GM23338 (cell line): Measurements from ENCODE around the gene APEX1. TPM values are rescaled to one million over a fixed set of nuclear protein-coding genes. Genes with fewer than 3 reads are reported as not detected.

Source experiments
- ATAC-seq: fragments of 200-7000 bp; cut with Tn5 transposase; 3 replicates; pipeline ENCODE4 v1.9.1; 2020
- DNase-seq: peaks from one replicate; pipeline ENCODE4 v3.0.0-alpha.2; 2015; ENCODE audit warnings: low spot score
- H2AFZ ChIP-seq: fragments of 200-600 bp; sonication (generic); 2 replicates; pipeline ENCODE4 v1.8.0; 2016; ENCODE audit warnings: antibody characterized with exemption, mild to moderate bottlenecking, moderate library complexity
- H3F3A ChIP-seq: fragments of 200-600 bp; sonication (generic); replicated peaks from 2 replicates; pipeline ENCODE4 v1.8.0; 2017; ENCODE audit warnings: antibody characterized with exemption, mixed run types, low read depth
- H3K27ac ChIP-seq: fragments of 200-600 bp; sonication (generic); 2 replicates; pipeline ENCODE4 v1.6.1; 2016; ENCODE audit warnings: low read depth
- H3K27me3 ChIP-seq: fragments of 200-600 bp; sonication (generic); 2 replicates; pipeline ENCODE4 v1.8.0; 2016; ENCODE audit warnings: mild to moderate bottlenecking, mixed run types, moderate library complexity; ENCODE audit not compliant: insufficient read depth
- H3K36me3 ChIP-seq: fragments of 200-600 bp; sonication (generic); 2 replicates; pipeline ENCODE4 v1.8.0; 2016; ENCODE audit warnings: mild to moderate bottlenecking; ENCODE audit not compliant: insufficient read depth
- H3K4me1 ChIP-seq: fragments of 200-600 bp; sonication (generic); 2 replicates; pipeline ENCODE4 v1.8.0; 2016; ENCODE audit warnings: mild to moderate bottlenecking, moderate library complexity; ENCODE audit not compliant: insufficient read depth
- H3K4me2 ChIP-seq: fragments of 200-600 bp; sonication (generic); 2 replicates; pipeline ENCODE4 v1.7.1; 2017; ENCODE audit warnings: mixed run types
- H3K4me3 ChIP-seq: fragments of 200-600 bp; sonication (generic); 2 replicates; pipeline ENCODE4 v1.6.1; 2016; ENCODE audit warnings: mixed run types
- H3K79me2 ChIP-seq: fragments of 200-600 bp; sonication (generic); replicated peaks from 2 replicates; pipeline ENCODE4 v1.8.0; 2017; ENCODE audit warnings: mild to moderate bottlenecking; ENCODE audit not compliant: insufficient read depth
- H3K9me2 ChIP-seq: fragments of 200-600 bp; sonication (generic); 2 replicates; pipeline ENCODE4 v1.8.0; 2017; ENCODE audit not compliant: insufficient read depth
- H4K20me1 ChIP-seq: fragments of 200-600 bp; sonication (generic); replicated peaks from 2 replicates; pipeline ENCODE4 v1.8.0; 2017; ENCODE audit warnings: mild to moderate bottlenecking; ENCODE audit not compliant: insufficient read depth
- H3K27ac Mint-ChIP-seq: 2 replicates; pipeline ENCODE4 v1.8.0; 2020; ENCODE audit warnings: inconsistent platforms, mild to moderate bottlenecking, moderate library complexity, mixed read lengths
- H3K27me3 Mint-ChIP-seq: 3 replicates; pipeline ENCODE4 v1.8.0; 2022; ENCODE audit warnings: low read depth, mild to moderate bottlenecking, moderate library complexity, mixed read lengths, inconsistent platforms; ENCODE audit not compliant: insufficient read depth, poor library complexity
- H3K36me3 Mint-ChIP-seq: 3 replicates; pipeline ENCODE4 v1.8.0; 2021; ENCODE audit warnings: low read depth, mild to moderate bottlenecking, inconsistent platforms, moderate library complexity, mixed read lengths
- H3K4me1 Mint-ChIP-seq: 3 replicates; pipeline ENCODE4 v1.8.0; 2020; ENCODE audit warnings: mild to moderate bottlenecking, inconsistent platforms, mixed read lengths
- H3K4me3 Mint-ChIP-seq: 3 replicates; pipeline ENCODE4 v1.8.0; 2021; ENCODE audit warnings: moderate library complexity, mild to moderate bottlenecking, inconsistent platforms, mixed read lengths
- H3K9me3 Mint-ChIP-seq: 3 replicates; pipeline ENCODE4 v1.8.0; 2020; ENCODE audit warnings: moderate library complexity, mild to moderate bottlenecking, inconsistent platforms, mixed read lengths
- CREB1 ChIP-seq: fragments of 250-450 bp; sonication (Bioruptor Pico); IDR thresholded peaks from 2 replicates; pipeline ENCODE4 v1.5.0; 2020; ENCODE audit warnings: low read depth, mild to moderate bottlenecking, moderate library complexity
- EZH2 ChIP-seq: fragments of 200-600 bp; sonication (generic); IDR thresholded peaks from one replicate; pipeline ENCODE4 v1.8.0; 2017; ENCODE audit warnings: antibody characterized with exemption, mild to moderate bottlenecking, low read depth; ENCODE audit not compliant: unreplicated experiment
- EZH2phosphoT487 ChIP-seq: fragments of 200-600 bp; sonication (generic); IDR thresholded peaks from one replicate; pipeline ENCODE4 v1.8.1; 2018; ENCODE audit warnings: antibody characterized with exemption; ENCODE audit not compliant: unreplicated experiment
- JUNB ChIP-seq: IDR thresholded peaks from one replicate; pipeline ENCODE4 v1.6.1; 2016; ENCODE audit warnings: antibody characterized with exemption; ENCODE audit not compliant: unreplicated experiment
- NANOG ChIP-seq: IDR thresholded peaks from 2 replicates; pipeline ENCODE4 v1.6.1; 2016; ENCODE audit warnings: antibody characterized with exemption, borderline replicate concordance
- POLR2AphosphoS5 ChIP-seq: IDR thresholded peaks from 2 replicates; pipeline ENCODE4 v1.6.1; 2016; ENCODE audit warnings: antibody characterized with exemption, low read depth
- REST ChIP-seq: IDR thresholded peaks from one replicate; pipeline ENCODE4 v1.6.1; 2018; ENCODE audit warnings: antibody characterized with exemption; ENCODE audit not compliant: unreplicated experiment
- STAT1 ChIP-seq: IDR thresholded peaks from one replicate; pipeline ENCODE4 v1.6.1; 2016; ENCODE audit warnings: antibody characterized with exemption; ENCODE audit not compliant: unreplicated experiment
- ZNF114 ChIP-seq: fragments of 250-450 bp; sonication (Bioruptor Pico); IDR thresholded peaks from 2 replicates; pipeline ENCODE4 v1.5.0; 2020; ENCODE audit warnings: mild to moderate bottlenecking, moderate library complexity
- ZNF331 ChIP-seq: fragments of 250-450 bp; sonication (Bioruptor Pico); IDR thresholded peaks from 2 replicates; pipeline ENCODE4 v1.5.0; 2020; ENCODE audit warnings: low read depth, mild to moderate bottlenecking, moderate library complexity
- polyA plus RNA-seq: library from polyadenylated mRNA; unstranded; fragments of >200 nt; fragmentation: Nextera tagmentation; extraction: Ambion mirVana; gene quantifications from 2 replicates; pipeline ENCODE4 v1.2.1, GENCODE V29; 2016
- total RNA-seq: library from RNA; depleted of rRNA; stranded (reverse); fragments of >200 nt; shearing (Covaris generic); gene quantifications from 2 replicates; pipeline ENCODE4 v1.2.3, GENCODE V29; 2014
- TF ChIP-seq, protein P1 (sequence below): fragments of 250-450 bp; sonication (Bioruptor Pico); IDR thresholded peaks from 2 replicates; pipeline ENCODE4 v1.5.0; 2020; ENCODE audit warnings: mild to moderate bottlenecking, moderate library complexity
- TF ChIP-seq, protein P2 (sequence below): IDR thresholded peaks from 2 replicates; pipeline ENCODE4 v1.6.1; 2016; ENCODE audit warnings: antibody characterized with exemption

APEX1 gene
- total and polyA plus RNA-seq, 2 experiments from 2014 or later: 247 to 279 TPM

- no peak for DNase-seq
- Histone ChIP-seq H3K9me2 (peaks cover 6% of the 10 kb centered on the region; the same call in 1 of the 2 replicates), H3K36me3 (no peaks in the 10 kb centered on the region), H3F3A (no peaks in the 10 kb centered on the region), H4K20me1 (no peaks in the 10 kb centered on the region), H3K4me1 (peaks cover 10% of the 10 kb centered on the region), H3K4me2 (no peak overlapping the region), H3K79me2 (no peaks in the 10 kb centered on the region), H3K27me3 (no peaks in the 10 kb centered on the region), H3K4me3 (no peak overlapping the region), H2AFZ (peak overlapping the region; percentile 95), H3K27ac (no peak overlapping the region)
- H3K4me3 Mint-ChIP-seq: no peak overlapping the region
- H3K36me3 Mint-ChIP-seq: no peaks in the 10 kb centered on the region
- TF ChIP-seq JUNB (no peak), NANOG (no peak), STAT1 (no peak), ZNF331 (CRISPR knock-in tag) (no peak), EZH2 (no peak), POLR2AphosphoS5 (no peak), CREB1 (CRISPR knock-in tag) (no peak), REST (no peak), EZH2phosphoT487 (no peak), ZNF114 (no peak)
- TF ChIP-seq, protein P1, sequence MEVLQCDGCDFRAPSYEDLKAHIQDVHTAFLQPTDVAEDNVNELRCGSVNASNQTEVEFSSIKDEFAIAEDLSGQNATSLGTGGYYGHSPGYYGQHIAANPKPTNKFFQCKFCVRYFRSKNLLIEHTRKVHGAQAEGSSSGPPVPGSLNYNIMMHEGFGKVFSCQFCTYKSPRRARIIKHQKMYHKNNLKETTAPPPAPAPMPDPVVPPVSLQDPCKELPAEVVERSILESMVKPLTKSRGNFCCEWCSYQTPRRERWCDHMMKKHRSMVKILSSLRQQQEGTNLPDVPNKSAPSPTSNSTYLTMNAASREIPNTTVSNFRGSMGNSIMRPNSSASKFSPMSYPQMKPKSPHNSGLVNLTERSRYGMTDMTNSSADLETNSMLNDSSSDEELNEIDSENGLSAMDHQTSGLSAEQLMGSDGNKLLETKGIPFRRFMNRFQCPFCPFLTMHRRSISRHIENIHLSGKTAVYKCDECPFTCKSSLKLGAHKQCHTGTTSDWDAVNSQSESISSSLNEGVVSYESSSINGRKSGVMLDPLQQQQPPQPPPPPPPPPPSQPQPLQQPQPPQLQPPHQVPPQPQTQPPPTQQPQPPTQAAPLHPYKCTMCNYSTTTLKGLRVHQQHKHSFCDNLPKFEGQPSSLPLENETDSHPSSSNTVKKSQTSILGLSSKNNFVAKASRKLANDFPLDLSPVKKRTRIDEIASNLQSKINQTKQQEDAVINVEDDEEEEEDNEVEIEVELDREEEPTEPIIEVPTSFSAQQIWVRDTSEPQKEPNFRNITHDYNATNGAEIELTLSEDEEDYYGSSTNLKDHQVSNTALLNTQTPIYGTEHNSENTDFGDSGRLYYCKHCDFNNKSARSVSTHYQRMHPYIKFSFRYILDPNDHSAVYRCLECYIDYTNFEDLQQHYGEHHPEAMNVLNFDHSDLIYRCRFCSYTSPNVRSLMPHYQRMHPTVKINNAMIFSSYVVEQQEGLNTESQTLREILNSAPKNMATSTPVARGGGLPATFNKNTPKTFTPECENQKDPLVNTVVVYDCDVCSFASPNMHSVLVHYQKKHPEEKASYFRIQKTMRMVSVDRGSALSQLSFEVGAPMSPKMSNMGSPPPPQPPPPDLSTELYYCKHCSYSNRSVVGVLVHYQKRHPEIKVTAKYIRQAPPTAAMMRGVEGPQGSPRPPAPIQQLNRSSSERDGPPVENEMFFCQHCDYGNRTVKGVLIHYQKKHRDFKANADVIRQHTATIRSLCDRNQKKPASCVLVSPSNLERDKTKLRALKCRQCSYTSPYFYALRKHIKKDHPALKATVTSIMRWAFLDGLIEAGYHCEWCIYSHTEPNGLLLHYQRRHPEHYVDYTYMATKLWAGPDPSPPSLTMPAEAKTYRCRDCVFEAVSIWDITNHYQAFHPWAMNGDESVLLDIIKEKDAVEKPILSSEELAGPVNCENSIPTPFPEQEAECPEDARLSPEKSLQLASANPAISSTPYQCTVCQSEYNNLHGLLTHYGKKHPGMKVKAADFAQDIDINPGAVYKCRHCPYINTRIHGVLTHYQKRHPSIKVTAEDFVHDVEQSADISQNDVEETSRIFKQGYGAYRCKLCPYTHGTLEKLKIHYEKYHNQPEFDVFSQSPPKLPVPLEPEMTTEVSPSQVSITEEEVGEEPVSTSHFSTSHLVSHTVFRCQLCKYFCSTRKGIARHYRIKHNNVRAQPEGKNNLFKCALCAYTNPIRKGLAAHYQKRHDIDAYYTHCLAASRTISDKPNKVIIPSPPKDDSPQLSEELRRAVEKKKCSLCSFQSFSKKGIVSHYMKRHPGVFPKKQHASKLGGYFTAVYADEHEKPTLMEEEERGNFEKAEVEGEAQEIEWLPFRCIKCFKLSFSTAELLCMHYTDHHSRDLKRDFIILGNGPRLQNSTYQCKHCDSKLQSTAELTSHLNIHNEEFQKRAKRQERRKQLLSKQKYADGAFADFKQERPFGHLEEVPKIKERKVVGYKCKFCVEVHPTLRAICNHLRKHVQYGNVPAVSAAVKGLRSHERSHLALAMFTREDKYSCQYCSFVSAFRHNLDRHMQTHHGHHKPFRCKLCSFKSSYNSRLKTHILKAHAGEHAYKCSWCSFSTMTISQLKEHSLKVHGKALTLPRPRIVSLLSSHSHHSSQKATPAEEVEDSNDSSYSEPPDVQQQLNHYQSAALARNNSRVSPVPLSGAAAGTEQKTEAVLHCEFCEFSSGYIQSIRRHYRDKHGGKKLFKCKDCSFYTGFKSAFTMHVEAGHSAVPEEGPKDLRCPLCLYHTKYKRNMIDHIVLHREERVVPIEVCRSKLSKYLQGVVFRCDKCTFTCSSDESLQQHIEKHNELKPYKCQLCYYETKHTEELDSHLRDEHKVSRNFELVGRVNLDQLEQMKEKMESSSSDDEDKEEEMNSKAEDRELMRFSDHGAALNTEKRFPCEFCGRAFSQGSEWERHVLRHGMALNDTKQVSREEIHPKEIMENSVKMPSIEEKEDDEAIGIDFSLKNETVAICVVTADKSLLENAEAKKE (CRISPR knock-in tag): no peak
- TF ChIP-seq, protein P2, sequence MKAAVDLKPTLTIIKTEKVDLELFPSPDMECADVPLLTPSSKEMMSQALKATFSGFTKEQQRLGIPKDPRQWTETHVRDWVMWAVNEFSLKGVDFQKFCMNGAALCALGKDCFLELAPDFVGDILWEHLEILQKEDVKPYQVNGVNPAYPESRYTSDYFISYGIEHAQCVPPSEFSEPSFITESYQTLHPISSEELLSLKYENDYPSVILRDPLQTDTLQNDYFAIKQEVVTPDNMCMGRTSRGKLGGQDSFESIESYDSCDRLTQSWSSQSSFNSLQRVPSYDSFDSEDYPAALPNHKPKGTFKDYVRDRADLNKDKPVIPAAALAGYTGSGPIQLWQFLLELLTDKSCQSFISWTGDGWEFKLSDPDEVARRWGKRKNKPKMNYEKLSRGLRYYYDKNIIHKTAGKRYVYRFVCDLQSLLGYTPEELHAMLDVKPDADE: no peak
- H3K27me3 Mint-ChIP-seq: peaks cover 8% of the 10 kb centered on the region
- H3K27ac Mint-ChIP-seq: no peak overlapping the region
- H3K9me3 Mint-ChIP-seq: no peaks in the 10 kb centered on the region
- ATAC-seq: no peak
- H3K4me1 Mint-ChIP-seq: peaks cover 10% of the 10 kb centered on the region; the same call in 2 of the 3 replicates
Measured at GRCh38 chr14:20428010-20428365, 27.0 kb upstream of the APEX1 start.
